SHP77 treated with DMSO at 0.1 percent for 48 hours (cell line): ENCODE measurements around the gene PTRH2.
"Not testable (repeated sequence)": the region's sequence is repeated elsewhere in the genome, so short reads cannot be mapped to it uniquely, and the experiment has no call there.

ENCODE experiments used
- DNase-seq: peaks from one replicate; lab custom pipeline; 2025; lab: John Stamatoyannopoulos, UW

Gene PTRH2

DNA sequence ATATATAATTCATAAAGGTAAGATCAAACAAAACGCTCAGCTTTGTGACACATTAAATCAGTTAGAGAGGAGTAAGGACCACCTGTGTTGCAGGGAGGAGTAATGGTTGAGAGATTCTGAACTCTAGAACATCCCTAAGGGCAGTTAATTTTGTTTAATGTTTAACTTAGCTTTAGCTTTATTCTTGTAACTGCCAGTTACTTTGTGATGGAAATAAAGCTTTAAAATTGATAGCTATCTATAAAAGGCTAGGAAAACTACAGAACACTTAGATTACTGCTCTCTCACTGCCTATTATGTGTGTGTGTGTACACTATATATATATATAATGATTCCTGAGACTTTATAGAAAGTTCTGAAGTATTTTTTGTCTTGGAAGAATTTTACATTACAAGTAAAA is 37.8 kb downstream of the PTRH2 start:
- DNase-seq, result no peak

DNA sequence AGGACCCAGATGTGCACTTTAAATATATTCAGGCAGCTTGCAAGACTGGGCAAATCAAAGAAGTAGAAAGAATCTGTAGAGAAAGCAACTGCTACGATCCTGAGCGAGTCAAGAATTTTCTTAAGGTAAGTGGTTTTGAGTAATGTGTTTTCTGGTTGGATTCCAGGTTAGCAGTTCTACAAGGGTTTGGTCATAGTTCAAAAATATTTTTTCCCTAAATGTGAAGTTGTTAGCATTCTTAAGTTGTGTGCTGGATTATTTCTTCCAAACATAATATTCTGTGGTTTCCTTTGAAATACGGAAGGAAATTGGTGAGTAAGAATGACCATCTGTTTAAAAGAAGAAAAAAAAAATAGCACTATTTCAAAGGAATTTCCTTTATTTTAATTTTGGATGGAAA is 38.4 kb downstream of the PTRH2 start:
- no peak for DNase-seq

DNA sequence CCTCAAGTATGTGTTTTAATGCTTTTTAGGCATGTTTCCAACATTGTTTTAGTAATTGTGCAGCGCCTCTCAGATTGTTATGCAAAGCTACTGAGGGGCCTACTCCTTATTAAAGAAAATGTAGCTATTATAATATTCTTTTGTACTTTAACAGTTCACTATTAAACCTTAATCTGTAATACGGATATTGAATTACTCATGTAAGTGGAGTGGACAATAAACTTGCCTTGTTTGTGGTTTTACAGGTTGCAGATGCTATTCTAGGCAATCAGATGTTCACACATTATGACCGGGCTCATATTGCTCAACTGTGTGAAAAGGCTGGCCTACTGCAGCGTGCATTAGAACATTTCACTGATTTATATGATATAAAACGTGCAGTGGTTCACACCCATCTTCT is 41.0 kb downstream of the PTRH2 start:
- no peak for DNase-seq

DNA sequence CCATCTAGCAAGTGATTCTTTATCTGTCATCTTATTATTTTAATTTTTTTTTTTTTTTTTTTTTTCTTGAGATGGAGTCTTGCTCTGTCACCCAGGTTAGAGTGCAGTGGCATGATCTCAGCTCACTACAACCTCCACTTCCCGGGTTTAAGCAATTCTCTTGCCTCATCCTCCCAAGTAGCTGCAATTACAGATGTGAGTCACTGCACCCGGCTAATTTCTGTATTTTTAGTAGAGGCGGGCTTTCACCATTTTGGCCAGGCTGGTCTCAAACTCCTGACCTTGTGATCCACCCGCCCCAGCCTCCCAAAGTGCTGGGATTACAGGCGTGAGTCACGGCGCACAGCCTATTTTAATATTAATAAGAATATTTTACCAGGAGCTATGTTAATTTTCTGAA is 50.6 kb downstream of the PTRH2 start:
- DNase-seq, result not testable (repeated sequence)

DNA sequence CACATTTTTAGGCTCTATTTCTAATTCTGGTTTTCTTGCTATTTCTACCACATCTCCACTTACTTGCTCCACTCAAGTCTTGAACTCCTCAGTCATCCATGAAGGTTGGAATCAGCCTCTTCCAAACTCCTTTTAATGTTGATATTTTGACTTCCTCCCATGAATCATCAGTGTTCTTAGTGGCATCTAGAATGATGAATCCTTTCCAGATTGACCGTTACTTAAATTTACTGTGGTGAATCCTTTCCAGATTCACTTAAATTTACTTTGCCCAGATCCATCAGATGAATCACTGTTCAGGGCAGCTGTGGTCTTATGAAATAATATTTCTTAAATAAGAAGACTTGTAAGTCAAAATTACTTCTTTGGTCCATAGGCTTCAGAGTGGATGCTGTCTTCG is 55.1 kb downstream of the PTRH2 start:
- no peak for DNase-seq

DNA sequence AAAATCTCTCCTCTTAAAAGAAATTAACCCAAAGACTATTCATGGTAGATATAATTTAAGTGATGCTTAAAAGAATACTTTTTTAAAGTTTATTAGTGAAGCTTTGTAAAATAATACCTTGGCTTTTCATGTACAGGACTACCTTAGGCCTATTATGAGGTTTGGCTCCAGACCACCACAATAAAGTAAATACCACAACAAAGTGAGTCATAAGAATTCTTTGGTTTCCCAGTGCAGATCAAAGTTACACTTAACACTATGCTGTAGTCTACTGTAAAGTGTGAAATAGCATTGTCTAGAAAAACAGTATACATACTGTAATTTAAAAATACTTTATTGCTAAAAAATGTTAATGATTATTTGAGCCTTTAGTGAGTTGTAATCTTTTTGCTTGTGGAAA is 55.9 kb downstream of the PTRH2 start:
- DNase-seq, result no peak

DNA sequence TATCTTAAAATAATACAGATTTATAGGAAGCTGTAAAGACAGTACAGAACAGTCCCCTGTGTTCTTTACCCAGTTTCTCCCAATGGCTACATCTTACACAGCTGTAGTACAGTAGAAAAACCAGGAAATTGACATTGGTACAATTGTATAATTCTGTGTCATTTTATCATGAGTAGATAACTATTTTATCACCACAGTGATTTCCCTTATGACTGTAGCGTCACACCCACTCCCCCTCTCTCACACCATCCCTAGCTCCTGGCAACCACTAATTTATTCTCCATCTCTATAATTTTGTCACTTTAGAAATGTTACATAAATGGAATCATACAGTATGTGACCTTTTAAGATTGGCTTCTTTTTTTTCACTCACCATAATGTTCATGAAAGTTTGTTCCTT is 56.6 kb downstream of the PTRH2 start:
- no peak for DNase-seq

DNA sequence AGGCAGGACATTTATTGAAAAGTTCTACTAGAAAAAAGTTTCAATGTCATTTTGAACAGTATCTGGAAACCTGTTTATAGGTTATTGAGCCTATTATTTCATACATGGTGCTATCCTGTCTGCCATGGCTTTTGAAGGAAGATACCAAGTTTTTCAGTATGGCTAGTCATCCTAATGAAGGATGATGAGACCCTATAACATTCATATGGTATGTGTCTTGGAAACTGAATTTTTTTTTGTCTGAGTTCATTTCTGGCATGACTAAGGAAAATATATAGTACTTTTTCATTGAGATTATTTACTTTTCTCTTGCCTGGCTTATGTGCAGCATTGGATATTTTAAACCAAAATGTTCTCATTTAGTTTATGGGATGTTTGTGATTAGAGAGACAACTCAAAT is 57.3 kb downstream of the PTRH2 start:
- DNase-seq, result no peak
